NCI-H2107 (cell line): ENCODE data around the gene CAP2.

Experiments used
- DNase-seq: peaks from one replicate; lab custom pipeline; 2025; lab: John Stamatoyannopoulos, UW

CAP2 gene

DNA sequence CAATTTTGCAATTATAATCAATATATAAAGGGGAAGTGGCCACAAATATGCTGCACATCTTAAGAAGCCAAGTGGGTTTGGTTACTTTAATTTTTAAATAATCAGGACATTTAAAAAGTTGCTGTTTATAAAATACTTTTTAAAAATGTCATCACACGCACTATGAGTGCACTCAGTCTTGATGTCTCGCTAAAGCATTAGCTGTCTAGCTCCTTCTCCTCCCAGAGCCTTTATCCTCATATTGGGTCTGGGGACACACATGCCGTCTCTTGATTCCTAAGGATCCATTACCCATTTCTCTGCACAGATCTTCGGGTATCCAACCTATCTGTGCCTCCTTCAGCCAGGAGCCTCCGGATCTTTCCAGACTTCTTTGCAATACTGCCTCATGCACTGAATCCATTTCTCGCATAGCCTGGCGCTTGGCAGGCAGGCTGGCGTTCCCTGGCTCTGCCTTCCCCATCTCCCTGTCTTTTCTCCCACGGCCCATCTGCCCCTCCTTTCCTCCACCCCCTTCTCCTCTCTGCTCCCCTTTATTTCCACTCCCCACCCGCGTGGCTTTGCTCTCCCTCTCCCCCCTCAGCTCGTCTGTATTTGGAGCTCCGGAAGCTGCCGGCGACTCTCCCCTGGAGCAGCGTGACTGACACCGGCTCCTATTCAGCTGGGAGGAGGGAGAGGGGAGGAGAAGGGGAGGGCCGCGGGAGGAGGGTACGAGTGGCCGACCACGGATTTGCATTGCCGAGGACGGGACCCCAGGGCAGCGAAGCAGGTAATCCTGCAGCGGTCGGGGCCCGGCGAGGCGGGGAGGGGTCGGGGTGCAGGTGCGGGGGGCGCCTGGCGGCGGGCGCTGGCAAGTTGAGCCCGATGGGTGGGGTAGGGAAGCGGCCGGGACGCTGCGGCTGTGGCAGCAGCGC lies at the start of gene CAP2:
Gene CAP2, plus strand, starts transcription at position 618 of the 914 bp plus-strand sequence. CDS start 27,961 bp downstream, outside the sequence.
- DNase-seq: no peak

DNA sequence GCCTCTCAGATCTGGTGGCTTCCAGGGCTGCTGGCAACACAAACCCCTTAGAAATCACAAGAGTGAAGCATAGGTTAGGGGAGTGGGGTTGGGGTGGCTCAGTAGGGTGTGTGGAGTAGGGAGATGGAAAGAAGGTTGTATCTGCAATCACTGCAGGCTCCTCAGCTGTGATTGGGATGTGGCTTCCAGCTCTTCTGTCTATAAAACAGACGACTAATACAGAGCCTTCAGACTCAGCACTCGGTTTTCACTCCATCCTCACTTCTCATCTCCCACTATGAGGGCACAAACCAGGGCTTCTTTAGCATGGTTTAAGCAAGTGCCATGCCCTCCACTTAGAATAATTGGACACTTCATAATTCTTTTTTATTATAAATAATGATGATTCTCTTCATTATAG lies 46.4 kb upstream of the CAP2 start:
- no peak for DNase-seq

GRCh38 chr6:17349427-17349826 lies 44.0 kb upstream of the CAP2 start:
- no peak for DNase-seq

DNA sequence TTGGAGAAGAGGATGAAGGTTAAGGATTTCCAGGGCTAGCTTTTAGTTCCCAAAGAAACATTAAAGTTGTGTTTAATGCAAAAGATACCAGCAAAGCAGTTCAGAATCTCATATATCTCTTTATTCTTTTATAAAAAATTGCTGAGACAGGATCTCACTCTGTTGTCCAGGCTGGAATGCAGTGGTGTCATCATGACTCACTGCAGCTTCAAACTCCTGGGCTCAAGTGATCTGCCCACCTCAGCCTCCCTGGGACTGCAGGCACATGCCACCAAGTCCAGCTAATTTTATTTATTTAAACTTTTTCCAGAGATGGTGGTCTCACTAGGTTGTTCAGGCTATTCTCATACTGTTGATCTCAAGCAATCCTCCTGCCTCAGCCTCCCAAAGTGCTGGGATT lies 41.1 kb upstream of the CAP2 start:
- DNase-seq: no peak

GRCh38 chr6:17353440-17354175 lies 39.8 kb upstream of the CAP2 start:
- no peak for DNase-seq

DNA sequence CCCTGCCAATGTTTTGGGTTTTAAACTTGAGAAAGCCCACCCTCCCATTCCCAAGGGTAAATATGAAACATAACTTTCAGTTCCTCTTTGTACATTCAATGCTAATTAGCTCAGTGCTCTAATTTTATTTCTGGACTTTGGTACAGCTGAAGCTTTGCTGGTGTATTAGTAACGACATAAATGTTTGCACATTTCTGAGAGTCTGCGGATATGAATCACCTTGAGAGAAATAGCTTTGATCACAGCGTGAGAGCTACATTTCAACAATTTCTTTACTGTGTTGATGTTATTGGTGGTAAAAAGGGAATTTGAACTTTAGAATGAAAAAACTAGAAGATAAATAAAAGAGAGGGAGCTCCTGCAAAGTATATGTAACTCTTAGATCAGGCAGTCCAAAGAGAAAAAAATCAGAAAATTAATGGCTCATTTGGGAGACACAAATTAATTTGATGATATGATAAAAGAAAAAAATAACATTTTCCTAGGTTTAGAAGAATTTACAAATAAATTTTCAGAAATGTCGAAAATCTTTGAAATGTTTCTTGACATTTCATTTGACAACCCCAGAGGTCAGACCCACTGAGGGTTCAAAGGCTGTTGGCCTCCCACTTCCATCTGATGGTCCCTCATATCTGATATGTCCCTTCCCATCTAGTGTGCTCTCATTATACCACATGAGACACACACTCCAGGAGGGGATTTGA lies 38.5 kb upstream of the CAP2 start:
- DNase-seq: no peak

- DNase-seq: no peak
These were observed 38.0 kb upstream of the CAP2 start for GRCh38 chr6:17355404-17355774.

DNA sequence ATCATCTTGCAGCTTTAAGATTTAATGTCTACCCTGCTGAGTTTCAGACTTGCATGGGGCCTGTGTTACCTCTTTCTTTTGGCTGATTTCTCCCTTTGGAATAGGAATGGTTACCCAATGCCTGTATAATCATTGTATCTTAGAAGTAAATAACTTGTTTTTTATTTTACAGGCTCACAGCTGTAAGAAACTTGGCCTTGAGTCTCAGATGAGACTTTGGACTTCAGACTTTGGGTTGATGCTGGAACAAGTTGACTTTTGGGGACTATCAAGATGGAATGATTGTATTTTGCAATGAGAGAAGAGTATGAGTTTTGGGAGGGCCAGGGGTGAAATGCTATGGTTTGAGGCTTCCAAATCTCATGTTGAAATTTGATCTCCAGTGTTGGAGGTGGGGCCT lies 34.9 kb upstream of the CAP2 start:
- no peak for DNase-seq

DNA sequence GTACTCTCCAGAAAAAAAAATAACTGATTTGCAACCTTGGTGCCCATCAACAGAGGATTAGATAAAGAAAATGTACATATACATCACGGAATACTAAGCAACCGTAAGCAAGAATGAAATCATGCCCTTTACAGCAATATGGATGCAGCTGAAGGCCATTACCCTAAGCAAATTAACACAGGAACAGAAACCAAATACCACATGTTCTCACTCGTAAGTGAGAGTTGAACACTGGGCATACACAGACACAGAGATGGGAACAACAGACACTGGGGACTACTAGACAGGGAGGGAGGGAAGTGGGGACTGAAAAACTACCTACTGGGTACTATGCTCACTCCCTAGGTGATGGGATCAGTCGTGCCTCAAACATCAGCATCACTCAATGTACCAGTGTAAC lies 32.8 kb upstream of the CAP2 start:
- DNase-seq: no peak

- DNase-seq: no peak
These were observed 32.4 kb upstream of the CAP2 start for GRCh38 chr6:17361013-17361412.

GRCh38 chr6:17365961-17366360 lies 27.4 kb upstream of the CAP2 start:
- DNase-seq: no peak

DNA sequence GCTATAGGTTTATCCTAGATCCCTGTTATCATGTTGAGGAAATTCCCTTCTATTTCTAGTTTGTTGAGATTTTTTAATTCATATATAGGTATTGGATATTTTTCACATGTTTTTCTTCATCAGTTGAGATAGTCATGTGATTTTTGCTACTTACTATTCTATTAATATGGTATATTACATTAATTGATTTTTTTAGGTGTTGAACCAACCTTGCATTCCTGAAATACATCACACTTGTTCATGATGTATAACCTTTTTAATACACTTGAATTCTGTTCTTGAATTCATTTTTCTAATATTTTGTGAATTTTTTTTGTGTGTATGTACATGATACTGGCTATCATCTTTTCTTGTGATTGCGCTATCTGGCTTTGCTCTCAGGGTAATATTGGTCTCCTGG lies 25.5 kb upstream of the CAP2 start:
- DNase-seq: no peak

DNA sequence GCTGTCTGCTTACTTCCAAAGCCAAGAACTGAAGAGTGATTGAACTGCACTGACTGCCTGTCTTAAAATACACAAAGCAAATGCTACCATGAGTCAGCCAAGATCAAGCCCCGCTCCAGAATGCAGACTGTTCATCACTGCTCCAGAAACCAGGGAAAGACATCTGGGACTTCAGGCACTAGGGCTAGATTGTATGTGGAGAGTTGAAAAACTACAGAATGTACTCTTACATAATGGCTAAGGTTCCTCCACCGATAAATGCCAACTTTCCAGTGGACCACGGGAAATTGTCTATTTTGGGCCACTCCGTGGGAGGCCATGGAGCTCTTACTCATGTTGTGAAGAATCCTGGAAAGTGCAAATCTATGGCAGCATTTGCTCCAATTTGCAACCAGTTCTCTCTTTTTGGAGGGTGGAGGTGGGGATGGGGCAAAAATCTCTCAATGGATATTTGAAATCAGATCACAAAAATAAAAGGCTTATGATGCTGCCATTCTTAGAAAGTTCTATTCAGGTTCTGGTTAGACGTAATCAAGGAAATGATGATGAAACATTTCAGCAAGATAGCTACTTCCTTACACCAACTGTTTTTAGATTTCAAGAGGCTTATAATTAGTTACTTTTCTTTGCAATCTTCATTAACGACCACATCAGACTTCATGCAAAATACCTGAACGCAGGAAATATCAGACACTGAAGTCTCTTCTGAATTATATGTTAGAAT lies 11.8 kb upstream of the CAP2 start:
- no peak for DNase-seq

DNA sequence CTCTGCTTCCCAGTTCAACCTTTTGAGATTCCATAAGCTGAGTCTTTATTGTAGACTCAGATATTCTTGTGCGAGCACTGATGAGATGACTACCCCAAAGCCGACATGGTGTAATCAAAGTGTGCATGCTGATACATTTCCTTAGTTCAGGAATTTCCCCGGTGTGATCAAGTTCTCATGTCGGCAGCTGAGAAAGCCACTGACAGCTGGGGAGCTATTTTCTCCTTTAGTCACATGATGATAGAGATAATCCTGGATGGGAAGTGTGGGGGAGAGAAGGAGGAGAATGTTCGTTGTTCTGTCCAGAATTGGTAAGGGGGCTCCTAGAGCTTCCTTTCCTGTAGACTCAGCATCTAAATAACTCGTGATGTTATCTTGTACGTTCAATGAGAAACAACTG lies 7.7 kb upstream of the CAP2 start:
- no peak for DNase-seq

DNA sequence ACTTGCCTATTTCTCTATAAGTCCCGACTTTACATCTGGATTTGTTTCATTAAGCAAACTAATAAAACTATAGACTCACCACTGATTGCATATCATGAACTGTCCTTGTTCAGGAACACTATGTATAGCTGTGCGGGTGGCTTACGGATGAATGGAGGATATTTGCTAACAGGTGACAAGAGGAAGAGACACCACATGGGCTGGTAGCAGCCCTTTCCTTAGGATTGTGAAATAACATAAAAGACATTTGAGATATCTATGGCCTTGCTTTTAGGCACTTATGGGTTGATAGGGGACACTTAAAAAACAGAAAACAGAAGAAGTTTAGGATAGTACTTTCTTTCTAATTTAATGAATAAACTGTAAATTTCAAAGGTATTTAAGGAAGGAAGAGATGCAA lies 5.0 kb upstream of the CAP2 start:
- no peak for DNase-seq

DNA sequence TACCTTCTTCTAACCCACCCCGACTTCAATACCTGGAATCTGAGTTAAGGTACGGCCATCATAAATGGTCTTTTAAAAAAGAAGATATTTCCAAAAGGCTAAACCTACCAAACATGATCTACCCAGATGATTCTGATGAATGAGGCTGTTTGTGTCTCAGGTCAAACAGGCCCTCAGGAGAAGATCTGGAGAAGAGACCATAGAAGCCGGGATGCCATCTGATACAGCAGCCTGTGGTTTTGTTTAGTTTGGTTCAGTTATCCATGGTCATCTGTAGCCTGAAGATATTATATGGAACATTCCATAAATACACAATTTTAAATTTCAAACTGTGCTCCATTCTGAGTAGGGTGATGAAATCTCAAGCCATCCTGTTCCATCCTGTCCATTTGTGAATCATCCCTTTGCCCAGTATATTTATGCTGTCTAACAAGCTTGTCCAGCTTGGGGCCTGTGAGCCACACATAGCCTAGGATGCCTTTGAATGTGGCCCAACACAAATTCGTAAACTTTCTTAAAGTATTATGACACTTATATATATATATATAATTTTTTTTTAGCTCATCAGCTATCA lies 4.0 kb upstream of the CAP2 start:
- DNase-seq: no peak

- no peak for DNase-seq
These were observed 3.1 kb upstream of the CAP2 start for GRCh38 chr6:17390276-17390675.

DNA sequence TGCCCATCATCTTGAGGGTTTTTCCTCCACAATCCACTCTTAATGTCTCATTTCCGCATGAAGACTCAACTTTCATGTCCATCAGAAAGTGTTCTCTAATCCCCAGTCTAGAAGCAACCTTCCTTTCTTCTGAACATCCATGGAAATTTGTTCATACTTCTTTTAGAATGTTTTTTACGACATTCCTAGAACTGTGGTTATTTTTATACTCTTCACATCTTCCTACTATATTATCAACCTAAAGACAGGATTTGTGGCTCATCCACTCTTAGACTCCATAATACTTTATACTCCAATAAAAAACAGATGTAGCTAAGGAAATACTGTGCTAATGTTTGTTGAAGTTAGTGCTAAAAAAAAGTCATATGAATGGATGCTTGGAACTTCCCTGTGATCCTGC lies 1.4 kb upstream of the CAP2 start:
- DNase-seq: no peak

GRCh38 chr6:17393892-17394631 lies 667 bp downstream of the CAP2 start:
- DNase-seq: no peak

- DNase-seq: no peak
These were observed 1.7 kb downstream of the CAP2 start for GRCh38 chr6:17395112-17395511.

DNA sequence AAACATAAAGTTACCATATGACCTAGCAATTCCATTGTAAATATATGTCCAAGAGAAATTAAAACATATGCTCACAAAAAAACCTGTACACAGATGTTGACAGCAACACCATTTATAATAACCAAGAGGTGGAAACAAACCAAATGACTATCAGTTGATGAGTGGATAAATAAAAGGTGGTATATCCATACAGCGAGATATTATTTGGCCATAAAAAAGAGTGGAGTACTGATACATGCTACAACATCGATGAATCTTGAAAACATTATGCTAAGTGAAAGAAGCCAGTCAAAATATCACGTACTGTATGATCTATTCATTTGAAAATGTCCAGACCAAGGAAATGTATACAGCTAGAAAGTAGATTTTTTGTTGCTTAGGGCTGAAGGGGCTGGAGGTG lies 2.9 kb downstream of the CAP2 start:
- no peak for DNase-seq
